GM19193 (cell line): ENCODE measurements around the gene ST6GALNAC3.

Experiments used
- POLR2A ChIP-seq: IDR thresholded peaks from 4 replicates; pipeline ENCODE4 v1.6.1; 2011; ENCODE audit not compliant: insufficient read depth, insufficient read length; ENCODE audit errors: extremely low read depth

Gene ST6GALNAC3

DNA sequence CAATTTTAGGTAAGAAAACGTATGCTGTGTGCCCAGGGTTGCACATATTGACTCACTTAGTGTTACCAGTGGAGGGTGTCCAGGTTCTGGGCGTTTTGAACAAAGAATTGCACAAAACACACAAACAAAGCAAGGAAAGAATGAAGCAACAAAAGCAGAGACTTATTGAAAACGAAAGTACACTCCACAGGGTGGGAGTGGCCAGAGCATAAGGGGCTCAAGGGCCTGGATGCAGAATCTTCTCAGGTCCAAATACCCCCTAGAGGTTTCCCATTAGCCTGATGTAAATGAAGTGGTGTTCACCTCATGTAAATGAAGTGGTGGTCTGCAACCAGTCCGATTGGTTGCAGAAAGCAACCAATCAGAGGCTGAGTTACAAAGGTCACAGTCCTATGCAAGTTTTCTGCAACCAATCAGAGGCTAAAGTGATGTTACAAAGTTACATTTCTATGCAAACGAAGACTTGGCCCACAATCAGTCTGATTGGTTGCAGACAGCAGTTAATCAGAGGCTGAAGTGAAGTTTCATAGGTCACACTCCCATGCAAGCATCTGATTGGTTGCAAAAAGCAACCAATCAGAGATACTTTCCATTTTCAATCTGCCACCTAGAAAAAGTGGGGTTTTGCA is 228.3 kb downstream of the ST6GALNAC3 start:
- TF ChIP-seq POLR2A, result no peak

- TF ChIP-seq POLR2A, result no peak
These were observed 228.8 kb downstream of the ST6GALNAC3 start for GRCh38 chr1:76303340-76303717.

- no peak for TF ChIP-seq POLR2A
These were observed 238.8 kb downstream of the ST6GALNAC3 start for GRCh38 chr1:76313304-76313703.

- TF ChIP-seq POLR2A, result no peak
These were observed 240.2 kb downstream of the ST6GALNAC3 start for GRCh38 chr1:76314730-76315129.

DNA sequence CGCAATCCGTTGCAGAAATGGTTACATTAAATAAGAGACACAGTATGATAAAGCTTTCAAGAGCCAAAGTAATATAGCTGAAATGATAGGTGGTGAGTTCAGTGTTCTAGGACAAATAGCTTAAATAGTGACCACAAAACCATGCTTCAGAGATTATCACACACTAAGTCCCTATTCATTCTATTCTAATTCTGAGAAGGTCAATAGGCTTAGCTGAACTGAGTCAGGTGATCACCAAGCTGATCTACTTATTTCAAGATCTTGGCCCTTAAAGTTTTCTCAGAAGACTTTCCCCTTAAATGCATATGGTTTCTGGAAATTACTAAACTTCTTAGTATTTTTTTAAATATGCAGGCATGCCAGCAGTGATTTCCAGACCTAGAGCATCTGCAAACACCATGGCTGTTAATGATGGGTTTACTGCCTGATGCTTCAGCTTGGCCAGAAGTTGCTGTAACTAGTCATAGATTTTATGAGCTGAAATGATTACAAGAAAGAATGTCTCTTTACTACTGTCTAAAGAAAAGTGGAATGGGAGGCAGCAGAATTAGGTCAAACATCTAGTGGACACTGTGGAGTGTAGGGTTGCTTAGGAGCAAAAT is 242.9 kb downstream of the ST6GALNAC3 start:
- TF ChIP-seq POLR2A, result no peak

DNA sequence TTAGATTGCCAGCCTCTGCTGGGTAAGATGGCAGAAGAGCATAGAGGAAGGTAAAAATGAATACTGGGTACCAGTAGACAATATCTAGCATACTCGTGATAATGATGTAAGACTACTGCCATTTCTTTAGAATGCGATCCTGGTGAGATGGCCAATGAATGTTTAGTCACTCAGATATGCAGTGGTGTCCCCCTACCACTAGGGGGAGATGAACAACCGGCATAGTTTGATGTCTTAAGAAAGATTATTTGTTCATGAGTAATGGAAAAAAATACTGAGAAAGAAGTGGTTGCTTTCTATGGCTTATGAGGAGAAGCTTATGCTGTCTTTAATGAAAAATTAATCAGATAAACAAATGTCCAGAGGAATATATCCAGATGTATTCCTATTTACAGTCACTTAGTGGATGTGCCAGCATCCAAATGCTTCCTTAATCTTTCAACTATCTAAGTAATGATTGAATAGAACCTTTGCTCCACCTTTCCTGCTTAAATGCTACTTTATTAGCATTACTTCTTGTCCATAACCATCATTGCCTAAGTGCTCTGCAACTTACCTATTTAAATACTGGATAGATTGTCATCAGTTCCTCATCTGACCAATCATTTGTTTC is 256.6 kb downstream of the ST6GALNAC3 start:
- no peak for TF ChIP-seq POLR2A

GRCh38 chr1:76335882-76336281 is 261.3 kb downstream of the ST6GALNAC3 start:
- TF ChIP-seq POLR2A, result no peak

GRCh38 chr1:76336931-76337371 is 262.4 kb downstream of the ST6GALNAC3 start:
- TF ChIP-seq POLR2A, result no peak

- TF ChIP-seq POLR2A, result no peak
These were observed 263.1 kb downstream of the ST6GALNAC3 start for GRCh38 chr1:76337542-76338219.

- TF ChIP-seq POLR2A, result no peak
These were observed 265.5 kb downstream of the ST6GALNAC3 start for GRCh38 chr1:76340056-76340455.

DNA sequence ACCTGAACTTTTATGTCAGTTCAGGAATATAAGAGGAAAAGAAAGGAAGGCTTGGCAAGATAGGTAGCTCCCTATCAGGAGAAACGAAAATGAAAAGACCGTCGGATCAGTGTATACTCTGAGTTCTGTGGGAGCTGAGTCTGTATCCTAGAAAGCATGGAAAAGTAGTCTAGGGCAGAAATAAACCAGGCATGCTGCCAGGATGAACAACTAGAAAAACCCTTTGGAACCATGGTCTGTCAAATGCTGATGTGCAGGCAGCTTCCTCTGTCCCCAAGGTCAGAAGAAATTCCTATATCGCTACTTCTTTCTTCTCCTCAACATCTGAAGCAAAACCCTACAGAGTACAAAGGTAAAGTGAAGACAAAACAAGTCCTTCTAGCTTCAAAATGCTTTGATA is 268.8 kb downstream of the ST6GALNAC3 start:
- TF ChIP-seq POLR2A, result no peak

- TF ChIP-seq POLR2A, result no peak
These were observed 277.1 kb downstream of the ST6GALNAC3 start for GRCh38 chr1:76351655-76352054.

DNA sequence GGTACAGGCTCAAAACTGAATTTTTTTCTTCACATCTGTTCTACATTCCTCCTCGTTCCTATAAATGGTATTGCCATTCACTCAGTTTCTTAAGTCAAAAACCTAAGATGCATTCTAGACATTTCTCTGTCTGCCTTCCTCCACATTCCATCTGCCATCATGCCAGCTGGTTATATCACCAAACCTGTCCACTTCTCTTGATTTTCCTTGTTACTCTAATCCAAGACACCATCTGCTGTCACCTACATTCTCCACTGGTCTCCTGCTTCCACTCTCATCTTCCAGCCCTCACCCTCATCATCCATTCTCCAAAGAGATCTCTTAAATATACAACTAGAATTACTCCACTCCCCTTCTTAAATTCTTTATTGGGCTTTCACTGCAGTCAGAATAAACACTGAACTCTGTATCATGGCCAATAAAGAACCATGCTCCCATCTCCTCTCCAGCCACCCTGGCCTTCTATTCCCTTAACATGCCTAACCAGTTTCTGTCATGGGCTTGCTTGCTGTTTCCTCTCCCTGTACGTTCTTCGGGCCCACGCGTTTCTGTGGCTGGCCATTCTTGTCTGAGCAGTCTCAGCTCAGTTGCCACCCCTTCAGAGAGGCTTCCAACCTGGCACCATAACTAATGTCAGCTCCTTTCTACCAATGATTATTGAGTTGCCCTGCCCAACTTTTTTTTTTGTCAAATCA is 278.3 kb downstream of the ST6GALNAC3 start:
- no peak for TF ChIP-seq POLR2A

DNA sequence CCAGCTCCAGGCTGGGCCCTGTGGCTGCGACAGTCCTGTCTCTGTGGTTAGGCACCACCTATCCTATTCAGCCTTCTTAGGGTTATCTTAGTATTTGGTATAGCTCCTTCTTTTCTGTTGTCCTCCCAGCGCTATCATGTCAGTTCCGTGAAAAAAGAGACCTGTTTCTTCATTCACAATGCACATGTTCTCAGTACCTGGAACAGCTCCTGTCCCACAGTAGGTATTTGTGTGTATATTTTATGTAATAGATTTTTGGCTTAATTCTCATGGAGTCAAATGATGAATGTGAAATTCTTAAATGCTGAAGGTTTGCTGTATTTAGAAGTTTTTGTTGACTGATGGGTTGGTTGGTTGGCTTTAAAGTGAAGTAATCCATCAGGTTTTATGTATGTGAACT is 279.7 kb downstream of the ST6GALNAC3 start:
- no peak for TF ChIP-seq POLR2A

GRCh38 chr1:76366726-76367125 is 292.2 kb downstream of the ST6GALNAC3 start:
- TF ChIP-seq POLR2A, result no peak
